ENCODE results near the gene PLXNA2.

Gene PLXNA2

GRCh38 chr1:208083715-208084085 is 160.5 kb downstream of the PLXNA2 start:
- FAIRE-seq = no peak

GRCh38 chr1:208083016-208083714 is 161.0 kb downstream of the PLXNA2 start:
- no peak for FAIRE-seq

- FAIRE-seq = no peak
Observed at GRCh38 chr1:208081972-208082371, 162.2 kb downstream of the PLXNA2 start.

- FAIRE-seq = no peak
Observed at GRCh38 chr1:208080396-208081286, 163.5 kb downstream of the PLXNA2 start.

- FAIRE-seq = no peak
Observed at GRCh38 chr1:208079161-208079560, 165.0 kb downstream of the PLXNA2 start.

- FAIRE-seq = no peak
Observed at GRCh38 chr1:208078752-208079151, 165.4 kb downstream of the PLXNA2 start.

GRCh38 chr1:208077232-208078075 is 166.7 kb downstream of the PLXNA2 start:
- FAIRE-seq = no peak

- FAIRE-seq = no peak
Observed at GRCh38 chr1:208074353-208074752, 169.8 kb downstream of the PLXNA2 start.

- no peak for FAIRE-seq
Observed at GRCh38 chr1:208071435-208072031, 172.7 kb downstream of the PLXNA2 start.

GRCh38 chr1:208069908-208070307 is 174.3 kb downstream of the PLXNA2 start:
- FAIRE-seq = no peak

GRCh38 chr1:208069317-208069716 is 174.9 kb downstream of the PLXNA2 start:
- no peak for FAIRE-seq

- FAIRE-seq = no peak
Observed at GRCh38 chr1:208068908-208069307, 175.3 kb downstream of the PLXNA2 start.

GRCh38 chr1:208068407-208068806 is 175.8 kb downstream of the PLXNA2 start:
- no peak for FAIRE-seq

- no peak for FAIRE-seq
Observed at GRCh38 chr1:208066583-208066982, 177.6 kb downstream of the PLXNA2 start.

GRCh38 chr1:208065862-208066261 is 178.3 kb downstream of the PLXNA2 start:
- FAIRE-seq = no peak

GRCh38 chr1:208061632-208062031 is 182.6 kb downstream of the PLXNA2 start:
- FAIRE-seq = no peak

- no peak for FAIRE-seq
Observed at GRCh38 chr1:208061118-208061517, 183.1 kb downstream of the PLXNA2 start.

- FAIRE-seq = no peak
Observed at GRCh38 chr1:208060215-208060869, 183.8 kb downstream of the PLXNA2 start.

- no peak for FAIRE-seq
Observed at GRCh38 chr1:208059409-208060001, 184.7 kb downstream of the PLXNA2 start.

- no peak for FAIRE-seq
Observed at GRCh38 chr1:208058756-208059155, 185.4 kb downstream of the PLXNA2 start.

- no peak for FAIRE-seq
Observed at GRCh38 chr1:208058267-208058666, 185.9 kb downstream of the PLXNA2 start.

GRCh38 chr1:208057056-208057455 is 187.1 kb downstream of the PLXNA2 start:
- no peak for FAIRE-seq

All from colon (tissue), 2 donors.